Stomach (tissue), 9 donors: ENCODE data around the gene CA6. TPM values are rescaled to one million over a fixed set of nuclear protein-coding genes. Genes with fewer than 3 reads are reported as not detected.
"Not testable (repeated sequence)": the region's sequence is repeated elsewhere in the genome, so short reads cannot be mapped to it uniquely, and the experiment has no call there.

ENCODE experiments used
- DNase-seq, 2 donors: peaks; one replicate each; pipeline versions ENCODE4 v3.0.0 to v3.0.0-alpha.2; 2013 to 2019
- H3K27ac ChIP-seq, 5 donors: fragments of 200-600 bp in 4 of 5; sonication (generic) in 4 of 5; one replicate each; pipeline ENCODE4 v1.5.1; 2013 to 2019; ENCODE audit warnings: mild to moderate bottlenecking in 1 of 5, moderate library complexity in 1 of 5
- H3K27me3 ChIP-seq, 3 donors: fragments of 200-600 bp; sonication (generic); one replicate each; pipeline ENCODE4 v1.5.1; 2017 to 2019; ENCODE audit warnings: mixed run types in 1 of 3
- H3K36me3 ChIP-seq, 4 donors: fragments of 200-600 bp; sonication (generic); 1 replicate in 3 of 4; 2 replicates in 1 of 4; pipeline ENCODE4 v1.5.1; 2016 to 2019
- H3K4me1 ChIP-seq, 4 donors: fragments of 200-600 bp; sonication (generic); one replicate each; pipeline ENCODE4 v1.5.1; 2016 to 2019
- H3K4me3 ChIP-seq, 4 donors: fragments of 200-600 bp; sonication (generic) in 3 of 4; one replicate each; pipeline ENCODE4 v1.5.1; 2016 to 2019; ENCODE audit warnings: mild to moderate bottlenecking in 1 of 4
- H3K9me3 ChIP-seq, 4 donors: fragments of 200-600 bp; sonication (generic); one replicate each; pipeline ENCODE4 v1.5.1; 2016 to 2019
- CTCF ChIP-seq, 7 experiments: fragments of 450-650 bp in 4 of 7; fragments of 200-600 bp in 3 of 7; sonication (generic) in 3 of 7; IDR thresholded peaks; one replicate each; pipeline ENCODE4 v1.5.1; 2016 to 2019; ENCODE audit warnings: antibody characterized with exemption in 7 of 7, control low read depth in 2 of 7, mild to moderate bottlenecking in 1 of 7
- EP300 ChIP-seq: sonication (generic); formaldehyde crosslinking; IDR thresholded peaks from one replicate; pipeline ENCODE4 v1.6.1; 2017; ENCODE audit warnings: antibody characterized with exemption
- POLR2A ChIP-seq, 4 donors: fragments of 450-650 bp; IDR thresholded peaks; one replicate each; pipeline ENCODE4 v1.6.1; 2016; ENCODE audit warnings: antibody characterized with exemption in 4 of 4, control low read depth in 2 of 4, mild to moderate bottlenecking in 1 of 4, moderate library complexity in 1 of 4
- POLR2AphosphoS5 ChIP-seq, 3 donors: sonication (generic); formaldehyde crosslinking; IDR thresholded peaks; one replicate each; pipeline ENCODE4 v1.6.1; 2016; ENCODE audit warnings: antibody characterized with exemption in 3 of 3
- WGBS, 5 donors: extraction: QIAGEN DNeasy Blood & Tissue Kit in 3 of 5; methylation state at CpG; one replicate each; pipeline versions ENCODE4 v1.1.5 to v1.1.7; 2013 to 2018; 5-methylcytosine and 5-hydroxymethylcytosine counted together
- intact Hi-C: fragments of 100-400 bp; cut with DNase I; formaldehyde crosslinking; loops from one replicate; pipeline ENCODE4 v1.15.1; 2023; ENCODE audit warnings: low total_unique reads
- polyA plus RNA-seq, 3 donors: library from polyadenylated mRNA; stranded (reverse); fragments of 200-250 nt; gene quantifications; one replicate each; pipeline ENCODE4 v1.2.3, GENCODE V29; 2013
- small RNA-seq, 4 donors: library from RNA; depleted of rRNA; stranded (forward); fragments of <200 nt; gene quantifications; one replicate each; pipeline ENCODE3, GENCODE V24; 2016
- total RNA-seq, 5 donors: library from RNA; depleted of rRNA; stranded (reverse); fragments of >200 nt; gene quantifications; one replicate each; pipeline versions ENCODE4 v1.1.0 to v1.2.3, GENCODE V29; 2014 to 2016
- donor health status: healthy with polysubstance abuse.
- donor health status: Bipolar disorder and iron deficiency.
- donor health status: healthy.

The CA6 gene
- total and polyA plus RNA-seq, 8 donors, result not detected

DNA sequence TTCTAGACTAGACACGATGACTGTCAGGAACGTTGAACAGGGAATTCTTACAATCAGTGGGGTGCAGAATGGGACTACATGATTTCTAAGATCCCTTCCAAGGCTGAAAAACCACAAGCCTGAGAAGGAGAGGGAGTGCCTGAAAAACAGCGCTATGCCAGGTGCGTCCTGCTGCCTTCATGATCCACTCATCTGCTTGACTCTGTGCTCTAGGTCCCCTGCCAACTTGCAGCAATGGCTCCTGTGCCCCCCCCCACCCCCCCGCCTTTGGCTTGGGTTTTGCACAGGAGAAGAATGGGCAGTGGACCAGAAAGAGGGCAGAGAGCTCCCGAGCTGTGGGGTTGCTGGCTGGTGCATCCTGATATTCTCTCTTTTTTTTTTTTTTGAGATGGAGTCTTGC lies 74.6 kb downstream of the CA6 start:
- WGBS, 5 donors, result 63 to 71% (median 65%) methylated on average over 6 of the region's 6 CpGs
- TF ChIP-seq CTCF (IDR thresholded peaks at IDR 0.05) (no peak), EP300 (no peak), POLR2A (IDR thresholded peaks at IDR 0.05) (no peak), POLR2AphosphoS5 (IDR thresholded peaks at IDR 0.05) (no peak)
- Histone ChIP-seq H3K27me3 (no peaks in the 10 kb centered on the region), H3K36me3 (no peaks in the 10 kb centered on the region), H3K4me1 (no peaks in the 10 kb centered on the region), H3K9me3 (no peaks in the 10 kb centered on the region), H3K27ac (no peak overlapping the region), H3K4me3 (no peak overlapping the region)
- intact Hi-C loops, result no loop called here
- DNase-seq, result no peak

GRCh38 chr1:9022026-9022738 lies 76.5 kb downstream of the CA6 start:
- 32 to 57% (median 40%) methylated on average over 4 to 14 of the region's 15 CpGs for WGBS, 5 donors
- H3K4me1 ChIP-seq, H3K36me3 ChIP-seq, intact Hi-C loops, H3K27ac ChIP-seq, DNase-seq, H3K4me3 ChIP-seq, H3K27me3 ChIP-seq, H3K9me3 ChIP-seq: not testable (repeated sequence)

DNA sequence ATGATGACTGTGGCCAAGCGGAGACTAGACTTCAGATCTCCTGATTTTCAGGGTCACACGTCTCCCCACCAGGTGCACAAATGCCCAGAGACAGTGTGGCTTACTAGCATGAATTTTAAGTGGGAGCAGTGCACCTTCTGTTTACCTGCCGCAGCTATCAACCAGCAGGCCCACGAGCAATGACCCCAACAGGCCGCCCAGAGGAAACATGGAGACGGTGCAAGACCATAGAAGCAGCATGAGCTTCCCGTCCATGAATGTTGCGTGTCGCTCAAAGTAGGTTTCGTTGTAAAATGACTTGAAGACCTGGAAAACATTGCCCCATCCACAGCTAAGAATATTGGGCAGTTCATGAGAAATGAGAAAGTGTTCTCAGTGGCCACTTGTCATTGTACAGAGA lies 77.1 kb downstream of the CA6 start:
- Histone ChIP-seq H3K36me3 (no peaks in the 10 kb centered on the region), H3K27ac (no peak overlapping the region), H3K4me3 (no peak overlapping the region), H3K9me3 (no peaks in the 10 kb centered on the region), H3K4me1 (no peaks in the 10 kb centered on the region), H3K27me3 (no peaks in the 10 kb centered on the region)
- no peak for DNase-seq
- intact Hi-C loops, result no loop called here
- no peak for TF ChIP-seq POLR2A (IDR thresholded peaks at IDR 0.05)
- no peak for TF ChIP-seq POLR2AphosphoS5 (IDR thresholded peaks at IDR 0.05)
- 83 to 95% (median 91%) methylated on average over 8 to 10 of the region's 10 CpGs for WGBS, 5 donors

Small RNA genes within 50 kb of the gene (small RNA-seq; reads per million reads assigned to genes)
- gene AL139415.2 (0 reads per million in 4 donors), gene RN7SL451P (0 reads per million in 4 donors)

Other genes with a start within 250 kb of the CA6 start
- gene RERE, start 128.2 kb upstream of the CA6 start, total RNA-seq, result 100 to 1,000 TPM in 2 of 5 donors, 10 to 100 TPM in 3; 75.0 to 198 (median 99.2) TPM
- gene RERE, start 128.2 kb upstream of the CA6 start, polyA plus RNA-seq, result 10 to 100 TPM; 15.6 to 21.6 (median 18.0) TPM
- gene ENO1, start 67.2 kb upstream of the CA6 start, total RNA-seq, result 100 to 1,000 TPM; 206 to 463 (median 362) TPM
- 100 to 1,000 TPM; 271 to 577 (median 338) TPM for gene ENO1, start 67.2 kb upstream of the CA6 start, polyA plus RNA-seq
- not detected for gene SLC2A7, start 80.6 kb downstream of the CA6 start, total RNA-seq
- gene SLC2A7, start 80.6 kb downstream of the CA6 start, polyA plus RNA-seq, result not detected
- gene SLC2A5, start 123.8 kb downstream of the CA6 start, total RNA-seq, result 1 to 10 TPM in 3 of 5 donors, not detected in 2; 2.0 to 6.4 (median 2.7) TPM
- 1 to 10 TPM in 1 of 3 donors, under 1 TPM in 1, not detected in 1; 0.19 to 3.1 TPM for gene SLC2A5, start 123.8 kb downstream of the CA6 start, polyA plus RNA-seq
- 10 to 100 TPM in 1 of 5 donors, 1 to 10 TPM in 4; 3.1 to 16.5 (median 7.0) TPM for gene GPR157, start 183.2 kb downstream of the CA6 start, total RNA-seq
- 1 to 10 TPM in 2 of 3 donors, under 1 TPM in 1; 0.15 to 3.7 (median 1.1) TPM for gene GPR157, start 183.2 kb downstream of the CA6 start, polyA plus RNA-seq